IMR-90 (cell line): Measurements from ENCODE around the gene CD99. TPM values are rescaled to one million over a fixed set of nuclear protein-coding genes. Genes with fewer than 3 reads are reported as not detected.

Source experiments
- ATAC-seq: fragments of 200-7000 bp; cut with Tn5 transposase; 2 replicates; pipeline ENCODE4 v1.9.1; 2020; ENCODE audit warnings: low read depth, mild to moderate bottlenecking, moderate library complexity
- BruUV-seq: library from RNA; stranded (reverse); fragments of 400-500 nt; replicated peaks from 2 replicates; lab custom pipeline; 2021; lab: Mats Ljungman, UMichigan
- CTCF ChIA-PET: fragments of 300-600 bp; formaldehyde crosslinking; extraction: SDS; loops from one replicate; lab custom pipeline; 2021; ENCODE audit warnings: antibody characterized with exemption; lab: Yijun Ruan, JAX
- POLR2A ChIA-PET: fragments of 300-600 bp; sonication (Branson Sonifier 250); formaldehyde crosslinking; loops from one replicate; lab custom pipeline; 2022; ENCODE audit warnings: antibody characterized with exemption; ENCODE audit not compliant: unreplicated experiment; lab: Charles Lee
- DNase-seq: peaks from one replicate; pipeline ENCODE4 v3.0.0; 2013
- H2AFZ ChIP-seq: replicated peaks from 2 replicates; pipeline ENCODE3; 2013; ENCODE audit warnings: low read length, mild to moderate bottlenecking; ENCODE audit not compliant: poor library complexity
- H2AK5ac ChIP-seq: 2 replicates; pipeline ENCODE4 v1.6.1; 2013; ENCODE audit warnings: low read depth, low read length, inconsistent platforms
- H2AK9ac ChIP-seq: replicated peaks from 2 replicates; pipeline ENCODE3; 2013; ENCODE audit warnings: mild to moderate bottlenecking, low read depth, low read length, moderate library complexity; ENCODE audit not compliant: poor library complexity
- H2BK120ac ChIP-seq: 2 replicates; pipeline ENCODE4 v1.6.1; 2013; ENCODE audit warnings: low read depth, low read length, inconsistent platforms
- H2BK15ac ChIP-seq: 3 replicates; pipeline ENCODE4 v1.6.1; 2013; ENCODE audit warnings: low read depth, low read length, inconsistent platforms
- H2BK20ac ChIP-seq: 2 replicates; pipeline ENCODE4 v1.6.1; 2013; ENCODE audit warnings: low read depth, mild to moderate bottlenecking, inconsistent platforms, low read length, moderate library complexity
- H2BK5ac ChIP-seq: 2 replicates; pipeline ENCODE4 v1.6.1; 2013; ENCODE audit warnings: mild to moderate bottlenecking, low read depth, low read length, inconsistent platforms; ENCODE audit not compliant: poor library complexity, severe bottlenecking
- H3K14ac ChIP-seq: replicated peaks from 2 replicates; pipeline ENCODE4 v1.6.1; 2013; ENCODE audit warnings: low read depth, low read length, inconsistent platforms
- H3K18ac ChIP-seq: 2 replicates; pipeline ENCODE4 v1.6.1; 2013; ENCODE audit warnings: low read depth, low read length, control low read depth
- H3K23ac ChIP-seq: 2 replicates; pipeline ENCODE4 v1.6.1; 2013; ENCODE audit warnings: low read depth, low read length, inconsistent platforms
- H3K27ac ChIP-seq: 2 replicates; pipeline ENCODE4 v1.5.1; 2013; ENCODE audit warnings: mild to moderate bottlenecking, control low read depth, low read length; ENCODE audit not compliant: insufficient read depth
- H3K27me3 ChIP-seq: 2 replicates; pipeline ENCODE4 v1.6.1; 2013; ENCODE audit warnings: low read length; ENCODE audit not compliant: control insufficient read depth, insufficient read depth
- H3K36me3 ChIP-seq: 2 replicates; pipeline ENCODE4 v1.6.1; 2013; ENCODE audit warnings: low read length, mixed read lengths; ENCODE audit not compliant: control insufficient read depth, insufficient read depth
- H3K4ac ChIP-seq: 2 replicates; pipeline ENCODE4 v1.6.1; 2013; ENCODE audit warnings: low read depth, low read length, inconsistent platforms
- H3K4me1 ChIP-seq: 2 replicates; pipeline ENCODE4 v1.6.1; 2013; ENCODE audit warnings: low read length, mixed read lengths; ENCODE audit not compliant: control insufficient read depth, insufficient read depth
- H3K4me2 ChIP-seq: 2 replicates; pipeline ENCODE4 v1.6.1; 2013; ENCODE audit warnings: low read depth, mild to moderate bottlenecking, control low read depth, low read length, moderate library complexity
- H3K4me3 ChIP-seq: 2 replicates; pipeline ENCODE4 v1.5.1; 2013; ENCODE audit warnings: low read depth, mild to moderate bottlenecking, control low read depth, low read length, moderate library complexity; ENCODE audit not compliant: insufficient read depth
- H3K56ac ChIP-seq: 2 replicates; pipeline ENCODE4 v1.6.1; 2013; ENCODE audit warnings: low read length, inconsistent platforms; ENCODE audit not compliant: insufficient read depth; ENCODE audit errors: extremely low read depth
- H3K79me1 ChIP-seq, 2 experiments: 2 replicates each; pipeline ENCODE4 v1.6.1; 2013; ENCODE audit warnings: low read length in 2 of 2, inconsistent platforms in 1 of 2, low read depth in 1 of 2
- H3K9ac ChIP-seq: 2 replicates; pipeline ENCODE4 v1.6.1; 2013; ENCODE audit warnings: low read depth, low read length, control low read depth
- H3K9me1 ChIP-seq: 2 replicates; pipeline ENCODE4 v1.6.1; 2013; ENCODE audit warnings: low read length, inconsistent platforms; ENCODE audit not compliant: insufficient read depth
- H3K9me3 ChIP-seq: 2 replicates; pipeline ENCODE4 v1.6.1; 2013; ENCODE audit warnings: low read length; ENCODE audit not compliant: control insufficient read depth, insufficient read depth
- H4K20me1 ChIP-seq: 2 replicates; pipeline ENCODE4 v1.6.1; 2013; ENCODE audit warnings: low read length, inconsistent platforms; ENCODE audit not compliant: insufficient read depth
- H4K5ac ChIP-seq: 2 replicates; pipeline ENCODE4 v1.6.1; 2013; ENCODE audit warnings: mild to moderate bottlenecking, low read depth, low read length, control low read depth
- H4K8ac ChIP-seq, 2 experiments: 2 replicates each; pipeline ENCODE4 v1.6.1; 2013; ENCODE audit warnings: low read depth in 2 of 2, low read length in 2 of 2, control low read depth in 1 of 2, inconsistent platforms in 1 of 2
- H4K91ac ChIP-seq: 2 replicates; pipeline ENCODE4 v1.6.1; 2013; ENCODE audit warnings: low read depth, low read length, inconsistent platforms; ENCODE audit not compliant: insufficient read depth
- BHLHE40 ChIP-seq: fragments of 150-350 bp; IDR thresholded peaks from 2 replicates; pipeline ENCODE4 v1.6.1; 2016; ENCODE audit warnings: mild to moderate bottlenecking, low read depth, low read length
- CEBPB ChIP-seq: IDR thresholded peaks from 2 replicates; pipeline ENCODE4 v1.6.1; 2012; ENCODE audit warnings: low read depth, low read length, improper control_type of control experiment
- CHD1 ChIP-seq: IDR thresholded peaks from 2 replicates; pipeline ENCODE4 v1.6.1; 2012; ENCODE audit warnings: low read depth, low read length, improper control_type of control experiment
- CTCF ChIP-seq: conservative IDR thresholded peaks from 2 replicates; pipeline ENCODE4 v1.5.1; 2012; ENCODE audit warnings: mild to moderate bottlenecking, low read depth, low read length, improper control_type of control experiment
- ELK1 ChIP-seq: fragments of 150-350 bp; IDR thresholded peaks from 2 replicates; pipeline ENCODE4 v1.6.1; 2016; ENCODE audit warnings: low read depth, mild to moderate bottlenecking, low read length, moderate library complexity, borderline replicate concordance
- FOS ChIP-seq: fragments of 150-350 bp; IDR thresholded peaks from 2 replicates; pipeline ENCODE4 v1.6.1; 2016; ENCODE audit warnings: low read depth, low read length
- MAFK ChIP-seq: IDR thresholded peaks from 2 replicates; pipeline ENCODE4 v1.6.1; 2012; ENCODE audit warnings: low read depth, low read length, improper control_type of control experiment
- MAZ ChIP-seq: IDR thresholded peaks from 2 replicates; pipeline ENCODE4 v1.6.1; 2012; ENCODE audit warnings: low read depth, mild to moderate bottlenecking, low read length, improper control_type of control experiment, moderate library complexity, borderline replicate concordance
- MXI1 ChIP-seq: IDR thresholded peaks from 2 replicates; pipeline ENCODE4 v1.6.1; 2012; ENCODE audit warnings: low read depth, mild to moderate bottlenecking, low read length, moderate library complexity, borderline replicate concordance
- NFE2L2 ChIP-seq: fragments of 150-350 bp; IDR thresholded peaks from 2 replicates; pipeline ENCODE4 v1.6.1; 2016; ENCODE audit warnings: low read depth, mild to moderate bottlenecking, low read length
- POLR2A ChIP-seq: IDR thresholded peaks from 2 replicates; pipeline ENCODE4 v1.6.1; 2012; ENCODE audit warnings: mild to moderate bottlenecking, low read depth, low read length
- RAD21 ChIP-seq: IDR thresholded peaks from 2 replicates; pipeline ENCODE4 v1.6.1; 2012; ENCODE audit warnings: low read length, improper control_type of control experiment
- RCOR1 ChIP-seq: IDR thresholded peaks from 2 replicates; pipeline ENCODE4 v1.6.1; 2012; ENCODE audit warnings: mild to moderate bottlenecking, low read length, improper control_type of control experiment; ENCODE audit not compliant: insufficient replicate concordance
- RFX5 ChIP-seq: IDR thresholded peaks from 2 replicates; pipeline ENCODE4 v1.8.0; 2012; ENCODE audit warnings: low read depth, mild to moderate bottlenecking, low read length, moderate library complexity
- SMC3 ChIP-seq: fragments of 150-350 bp; IDR thresholded peaks from 2 replicates; pipeline ENCODE4 v1.6.1; 2016; ENCODE audit warnings: low read depth, mild to moderate bottlenecking, antibody characterized with exemption, low read length, moderate library complexity
- USF2 ChIP-seq: fragments of 150-350 bp; IDR thresholded peaks from 2 replicates; pipeline ENCODE4 v1.6.1; 2017; ENCODE audit warnings: mild to moderate bottlenecking, antibody characterized with exemption, low read length, low read depth
- WGBS, 2 experiments: methylation state at CpG; one replicate each; pipeline versions ENCODE4 v1.1.5 to v1.1.7; 2013; ENCODE audit warnings: missing lambda C conversion rate in 2 of 2; ENCODE audit not compliant: insufficient read length in 1 of 2; ENCODE audit errors: extremely low coverage in 2 of 2; 5-methylcytosine and 5-hydroxymethylcytosine counted together
- dilution Hi-C: fragments of 300-500 bp; cut with HindIII; formaldehyde crosslinking; loops from one replicate; pipeline ENCODE4 v1.14.3; 2018; ENCODE audit warnings: low sequenced_read_pairs; ENCODE audit not compliant: unreplicated experiment
- in situ Hi-C: fragments of 300-500 bp; cut with MboI; formaldehyde crosslinking; loops from 3 replicates; pipeline ENCODE4 v1.14.3; 2019; ENCODE audit warnings: low sequenced_read_pairs, inconsistent platforms, mixed read lengths
- intact Hi-C: fragments of 100-400 bp; cut with micrococcal nuclease; formaldehyde crosslinking; loops from 2 replicates; pipeline ENCODE4 v1.10.0; 2022
- polyA plus RNA-seq, 3 experiments: library from polyadenylated mRNA; depleted of rRNA; stranded (reverse); fragments of >200 nt; gene quantifications; 2 replicates each; pipeline ENCODE4 v1.2.3, GENCODE V29; 2012; ENCODE audit warnings: low replicate concordance in 1 of 3
- total RNA-seq: library from RNA; depleted of rRNA; stranded (reverse); fragments of >200 nt; gene quantifications from 2 replicates; pipeline ENCODE4 v1.2.3, GENCODE V29; 2012

Gene CD99
- total and polyA plus RNA-seq, 2 of the 4 experiments (the other 2 are of a cell fraction): 102 to 369 TPM

GRCh38 chrX:2733286-2733685, 42.2 kb downstream of the CD99 start:
- Histone ChIP-seq H4K5ac (no peak overlapping the region), H2BK5ac (no peak overlapping the region), H3K36me3 (peaks cover 38% of the 10 kb centered on the region), H3K56ac (no peak overlapping the region), H3K9me1 (peaks cover 3% of the 10 kb centered on the region; the same call in 1 of the 2 replicates), H3K4me2 (no peak overlapping the region), H3K23ac (no peak overlapping the region), H3K27ac (no peak overlapping the region), H2BK20ac (no peak overlapping the region), H2AK5ac (no peak overlapping the region), H3K14ac (no peak overlapping the region), H3K4ac (no peak overlapping the region), H2BK15ac (no peak overlapping the region), H2AFZ (no peak overlapping the region), H4K8ac (no peak overlapping the region), H3K79me1 (peaks cover 3 to 10% of the 10 kb centered on the region in 2 experiments; a peak in 2 of 4 replicates), H2BK120ac (no peak overlapping the region), H3K18ac (no peak overlapping the region), H3K9me3 (no peaks in the 10 kb centered on the region), H3K4me3 (no peak overlapping the region), H4K91ac (no peak overlapping the region), H3K9ac (no peak overlapping the region), H4K20me1 (no peaks in the 10 kb centered on the region; the same call in 1 of the 2 replicates), H2AK9ac (no peak overlapping the region), H3K4me1 (no peaks in the 10 kb centered on the region), H3K27me3 (no peaks in the 10 kb centered on the region)
- in situ Hi-C loops (no loop called here), dilution Hi-C loops (no loop called here), intact Hi-C loops (no loop called here)
- DNase-seq (no peak), ATAC-seq (no peak)
- TF ChIP-seq RAD21 (no peak), CHD1 (no peak), MAFK (no peak), NFE2L2 (no peak), RCOR1 (no peak), RFX5 (no peak), MAZ (no peak), USF2 (no peak), ELK1 (no peak), CTCF (no peak), BHLHE40 (no peak), CEBPB (no peak), POLR2A (no peak), SMC3 (no peak), FOS (no peak), MXI1 (no peak)
- BruUV-seq: no TSS peak
- CTCF ChIA-PET: no interaction called here
- WGBS, 2 experiments: 80% methylated on average over 2 of the region's 9 CpGs; no CpG with 5 or more reads in 1 of the 2 experiments
- POLR2A ChIA-PET: no interaction called here
